PFSK-1 (cell line): ENCODE results near the gene PMIS2.

Experiments used
- FOXP2 ChIP-seq: optimal IDR thresholded peaks from 2 replicates; pipeline ENCODE3; 2011; ENCODE audit warnings: borderline replicate concordance, control low read depth, inconsistent platforms; ENCODE audit not compliant: insufficient read depth; ENCODE audit errors: extremely low read length, extremely low read depth
- POLR2AphosphoS5 ChIP-seq: IDR thresholded peaks from 2 replicates; pipeline ENCODE4 v1.6.1; 2012; ENCODE audit warnings: low read depth, mild to moderate bottlenecking, control low read depth, low read length, moderate library complexity
- REST ChIP-seq, 2 experiments: IDR thresholded peaks; 2 replicates each; pipeline versions ENCODE4 v1.6.1 to v1.8.0; 2011 to 2012; ENCODE audit warnings: low read depth in 2 of 2, low read length in 2 of 2, control low read depth in 1 of 2, inconsistent platforms in 1 of 2, mild to moderate bottlenecking in 1 of 2, moderate library complexity in 1 of 2; ENCODE audit not compliant: insufficient read depth in 1 of 2
- SIN3A ChIP-seq: IDR thresholded peaks from 2 replicates; pipeline ENCODE4 v1.6.1; 2012; ENCODE audit warnings: mild to moderate bottlenecking, low read length, moderate library complexity, borderline replicate concordance; ENCODE audit not compliant: insufficient read depth
- TAF1 ChIP-seq: IDR thresholded peaks from 2 replicates; pipeline ENCODE4 v1.6.1; 2012; ENCODE audit warnings: low read length, control low read depth, borderline replicate concordance; ENCODE audit not compliant: insufficient read depth

The PMIS2 gene

GRCh38 chr19:35571406-35571965, 14.5 kb upstream of the PMIS2 start:
- TF ChIP-seq TAF1 (no peak), POLR2AphosphoS5 (no peak), SIN3A (no peak), REST (IDR thresholded peaks at IDR 0.05; ENCODE audit: insufficient read depth in 1 of 2, low read depth in 2 of 2, low read length in 2 of 2) (no peak), FOXP2 (no peak)

GRCh38 chr19:35577918-35578317, 8.1 kb upstream of the PMIS2 start:
- no peak for TF ChIP-seq POLR2AphosphoS5
- no peak for TF ChIP-seq TAF1
- no peak for TF ChIP-seq FOXP2
- TF ChIP-seq SIN3A, result no peak
- no peak for TF ChIP-seq REST (IDR thresholded peaks at IDR 0.05; ENCODE audit: insufficient read depth in 1 of 2, low read depth in 2 of 2, low read length in 2 of 2)

- TF ChIP-seq SIN3A (no peak), REST (IDR thresholded peaks at IDR 0.05; ENCODE audit: insufficient read depth in 1 of 2, low read depth in 2 of 2, low read length in 2 of 2) (no peak), FOXP2 (no peak), TAF1 (no peak), POLR2AphosphoS5 (no peak)
Observed at GRCh38 chr19:35578707-35579106, 7.3 kb upstream of the PMIS2 start.

GRCh38 chr19:35582760-35583159, 3.2 kb upstream of the PMIS2 start:
- TF ChIP-seq FOXP2 (no peak), TAF1 (no peak), SIN3A (no peak), REST (IDR thresholded peaks at IDR 0.05; ENCODE audit: insufficient read depth in 1 of 2, low read depth in 2 of 2, low read length in 2 of 2) (no peak)

- TF ChIP-seq TAF1 (no peak), POLR2AphosphoS5 (no peak), SIN3A (no peak), REST (IDR thresholded peaks at IDR 0.05; ENCODE audit: insufficient read depth in 1 of 2, low read depth in 2 of 2, low read length in 2 of 2) (no peak), FOXP2 (no peak)
Observed at GRCh38 chr19:35587321-35587720, 1.3 kb downstream of the PMIS2 start.
